Osteoblast (primary cell): ENCODE data around the gene TMEM184A. TPM values are rescaled to one million over a fixed set of nuclear protein-coding genes. Genes with fewer than 3 reads are reported as not detected.

Experiments used
- DNase-seq: peaks from one replicate; pipeline ENCODE4 v3.0.0; 2011; ENCODE audit warnings: low spot score, mixed read lengths; ENCODE audit not compliant: insufficient read length; ENCODE audit errors: missing footprints
- H2AFZ ChIP-seq: 2 replicates; pipeline ENCODE4 v1.6.0; 2011; ENCODE audit warnings: mild to moderate bottlenecking, low read length
- H3K27ac ChIP-seq: 2 replicates; pipeline ENCODE4 v1.5.1; 2011; ENCODE audit warnings: mild to moderate bottlenecking, low read depth, low read length, moderate library complexity
- H3K27me3 ChIP-seq: 2 replicates; pipeline ENCODE4 v1.6.0; 2012; ENCODE audit warnings: mild to moderate bottlenecking, control low read depth, inconsistent platforms, low read length, moderate library complexity; ENCODE audit not compliant: insufficient read depth
- H3K36me3 ChIP-seq: 2 replicates; pipeline ENCODE4 v1.5.1; 2011; ENCODE audit warnings: mild to moderate bottlenecking, low read length, control low read depth, moderate library complexity; ENCODE audit not compliant: insufficient read depth
- H3K4me1 ChIP-seq: 2 replicates; pipeline ENCODE4 v1.5.1; 2011; ENCODE audit warnings: mild to moderate bottlenecking, low read length, control low read depth, moderate library complexity; ENCODE audit not compliant: insufficient read depth
- H3K4me2 ChIP-seq: 2 replicates; pipeline ENCODE4 v1.6.0; 2011; ENCODE audit warnings: mild to moderate bottlenecking, low read length; ENCODE audit not compliant: insufficient read depth
- H3K4me3 ChIP-seq: fragments of 200-600 bp; sonication (generic); 3 replicates; pipeline ENCODE4 v1.5.1; 2012; ENCODE audit warnings: mild to moderate bottlenecking, low read length, inconsistent platforms; ENCODE audit not compliant: insufficient read depth
- H3K79me2 ChIP-seq: 2 replicates; pipeline ENCODE4 v1.6.0; 2012; ENCODE audit warnings: mild to moderate bottlenecking, low read length, control low read depth, inconsistent platforms; ENCODE audit not compliant: insufficient read depth
- H3K9me3 ChIP-seq: 2 replicates; pipeline ENCODE4 v1.5.1; 2011; ENCODE audit warnings: low read depth, low read length, control low read depth
- H4K20me1 ChIP-seq: 2 replicates; pipeline ENCODE4 v1.6.0; 2012; ENCODE audit warnings: mild to moderate bottlenecking, low read length, control low read depth; ENCODE audit not compliant: insufficient read depth
- total RNA-seq: library from RNA; depleted of rRNA; stranded (reverse); fragments of >200 nt; gene quantifications from 2 replicates; pipeline ENCODE4 v1.2.3, GENCODE V29; 2012
- TF ChIP-seq, protein P1 (sequence below): IDR thresholded peaks from 2 replicates; pipeline ENCODE4 v1.5.1; 2011; ENCODE audit warnings: mild to moderate bottlenecking, low read depth, low read length, moderate library complexity; ENCODE audit errors: extremely low read depth

TMEM184A gene
- total RNA-seq, 1 donor, result under 0.01 TPM

DNA sequence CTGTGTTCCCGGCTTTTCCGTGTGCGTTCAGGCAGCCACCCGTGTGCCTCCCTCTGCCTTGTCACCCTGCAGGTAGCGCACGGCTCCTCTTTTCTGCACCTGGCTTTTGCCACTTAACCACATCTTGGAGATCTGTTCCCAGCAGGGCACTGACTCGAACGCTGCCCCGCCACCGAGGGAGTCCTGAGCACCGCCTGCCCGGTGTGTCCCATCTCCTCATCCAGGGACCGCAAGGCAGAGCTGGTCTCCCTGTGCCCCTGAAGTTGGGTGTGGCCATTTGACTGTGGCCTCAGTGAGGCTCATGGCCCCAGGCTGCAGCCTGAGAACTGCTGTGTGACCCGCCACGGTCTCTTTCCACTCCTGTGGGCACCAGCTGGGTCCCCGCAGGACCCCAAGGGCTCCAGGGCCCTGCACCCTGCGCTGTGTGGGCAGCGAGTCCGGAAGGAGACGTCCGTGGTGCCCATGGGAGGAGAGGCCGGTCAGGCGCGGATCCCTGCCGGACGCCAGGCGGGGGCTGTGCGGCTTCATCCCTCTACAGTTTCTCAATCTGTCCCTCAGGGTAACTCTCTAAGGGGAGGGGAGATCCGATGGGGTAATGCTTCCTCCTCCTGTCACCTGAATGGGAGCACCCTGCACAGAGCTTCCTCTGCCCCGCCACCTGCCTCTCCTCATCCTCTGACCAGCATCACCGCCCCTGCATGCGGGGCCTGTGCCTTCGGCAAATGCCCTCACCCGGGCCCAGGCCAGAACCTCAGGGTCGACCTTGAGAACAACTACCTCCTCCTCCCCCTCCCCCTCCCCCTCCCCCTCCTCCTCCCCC is 50.1 kb downstream of the TMEM184A start:
- Histone ChIP-seq H3K27ac (no peak overlapping the region), H3K36me3 (peaks cover 13% of the 10 kb centered on the region), H3K4me2 (no peak overlapping the region), H2AFZ (no peak overlapping the region), H3K79me2 (peaks cover 31% of the 10 kb centered on the region), H3K4me3 (no peak overlapping the region), H3K4me1 (peaks cover 15% of the 10 kb centered on the region), H4K20me1 (peaks cover 22% of the 10 kb centered on the region), H3K27me3 (no peaks in the 10 kb centered on the region), H3K9me3 (no peaks in the 10 kb centered on the region)
- TF ChIP-seq, protein P1, sequence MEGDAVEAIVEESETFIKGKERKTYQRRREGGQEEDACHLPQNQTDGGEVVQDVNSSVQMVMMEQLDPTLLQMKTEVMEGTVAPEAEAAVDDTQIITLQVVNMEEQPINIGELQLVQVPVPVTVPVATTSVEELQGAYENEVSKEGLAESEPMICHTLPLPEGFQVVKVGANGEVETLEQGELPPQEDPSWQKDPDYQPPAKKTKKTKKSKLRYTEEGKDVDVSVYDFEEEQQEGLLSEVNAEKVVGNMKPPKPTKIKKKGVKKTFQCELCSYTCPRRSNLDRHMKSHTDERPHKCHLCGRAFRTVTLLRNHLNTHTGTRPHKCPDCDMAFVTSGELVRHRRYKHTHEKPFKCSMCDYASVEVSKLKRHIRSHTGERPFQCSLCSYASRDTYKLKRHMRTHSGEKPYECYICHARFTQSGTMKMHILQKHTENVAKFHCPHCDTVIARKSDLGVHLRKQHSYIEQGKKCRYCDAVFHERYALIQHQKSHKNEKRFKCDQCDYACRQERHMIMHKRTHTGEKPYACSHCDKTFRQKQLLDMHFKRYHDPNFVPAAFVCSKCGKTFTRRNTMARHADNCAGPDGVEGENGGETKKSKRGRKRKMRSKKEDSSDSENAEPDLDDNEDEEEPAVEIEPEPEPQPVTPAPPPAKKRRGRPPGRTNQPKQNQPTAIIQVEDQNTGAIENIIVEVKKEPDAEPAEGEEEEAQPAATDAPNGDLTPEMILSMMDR, result no peak
- no peak for DNase-seq

DNA sequence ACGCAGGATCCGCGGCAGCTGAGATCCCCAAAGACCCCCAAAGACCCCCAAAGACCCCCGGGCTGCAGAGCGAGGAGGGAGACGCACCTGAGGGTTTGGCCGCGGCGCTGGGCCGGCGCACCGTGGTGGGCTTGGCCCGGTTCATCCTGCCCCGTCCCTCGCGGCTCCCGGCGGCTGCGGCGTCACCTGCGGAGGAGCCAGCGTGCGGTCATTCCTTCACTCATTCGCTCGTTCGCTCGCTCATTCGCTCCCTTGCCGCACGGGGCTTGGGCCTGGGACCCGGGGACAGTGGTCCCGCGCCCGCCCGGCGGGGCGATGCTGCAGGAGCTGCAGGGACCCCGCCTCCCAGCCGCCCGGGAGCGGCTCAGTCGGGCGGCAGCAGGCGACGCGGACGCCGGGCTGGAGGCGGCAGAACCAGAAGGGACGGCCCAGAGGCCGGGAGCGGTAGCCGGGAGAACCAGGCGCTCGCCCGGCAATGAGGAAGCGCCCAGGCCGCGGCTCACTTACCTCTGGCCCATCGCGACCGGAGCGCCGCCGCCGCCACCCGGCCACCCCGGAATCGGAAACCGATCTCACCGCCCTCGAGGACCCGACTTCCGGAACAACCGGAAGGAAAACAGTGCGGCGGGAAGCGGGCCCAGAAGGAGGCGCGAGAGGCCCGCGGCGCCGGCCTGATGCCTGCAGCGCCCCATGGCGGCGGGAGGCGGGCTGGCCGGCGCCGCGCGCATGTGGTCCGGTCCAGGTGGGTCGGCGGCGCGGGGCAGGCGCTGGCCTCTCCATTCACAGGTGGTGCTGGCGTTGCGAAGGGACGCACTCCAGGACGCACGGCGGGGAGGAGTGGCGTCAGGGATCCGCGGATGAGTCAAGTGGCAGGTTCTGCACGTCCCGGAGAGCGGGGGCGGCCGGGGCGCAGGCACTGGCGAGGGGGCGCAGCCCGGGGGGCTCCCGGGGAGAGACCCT is 51.9 kb downstream of the TMEM184A start, which contains the start of gene INTS1:
TSS of gene INTS1 (minus strand) at position 574 of the 960 bp plus-strand sequence. CDS start at position 145, 429 bp downstream.
- Histone ChIP-seq H3K9me3 (no peaks in the 10 kb centered on the region), H3K79me2 (peaks cover 41% of the 10 kb centered on the region), H3K4me1 (peaks cover 15% of the 10 kb centered on the region), H3K36me3 (peaks cover 25% of the 10 kb centered on the region), H4K20me1 (peaks cover 27% of the 10 kb centered on the region), H3K27ac (peak within 1 kb of the TSS; percentile 48), H2AFZ (peak within 1 kb of the TSS; percentile 76), H3K4me3 (peak within 1 kb of the TSS; percentile 93), H3K27me3 (no peaks in the 10 kb centered on the region), H3K4me2 (peak within 1 kb of the TSS; percentile 97)
- TF ChIP-seq, protein P1, result peak; percentile 52
- DNase-seq, result peak; percentile 100

DNA sequence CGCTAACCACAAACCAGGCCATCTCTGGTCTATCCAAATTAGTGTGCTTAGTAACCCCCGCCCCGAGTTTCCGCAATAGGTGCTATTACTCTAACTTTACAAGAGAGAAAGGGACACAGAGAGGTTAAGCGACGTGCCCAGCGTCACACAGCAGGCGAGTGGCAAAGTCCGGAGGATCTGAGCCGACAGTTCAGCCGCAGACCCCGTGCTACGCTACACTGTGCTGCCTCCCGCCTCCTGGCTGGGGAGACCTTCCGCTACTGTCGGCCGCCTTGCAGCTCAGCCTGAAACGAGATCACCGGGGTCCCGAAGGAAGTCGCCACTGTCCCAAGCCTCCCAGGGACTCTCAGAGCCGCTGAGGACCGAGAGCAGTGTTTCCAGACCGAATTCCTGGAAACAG is 52.6 kb downstream of the TMEM184A start:
- Histone ChIP-seq H2AFZ (no peak overlapping the region), H4K20me1 (peaks cover 27% of the 10 kb centered on the region), H3K36me3 (peaks cover 25% of the 10 kb centered on the region), H3K79me2 (peaks cover 41% of the 10 kb centered on the region), H3K4me1 (peaks cover 15% of the 10 kb centered on the region), H3K27ac (peak overlapping the region; percentile 48), H3K27me3 (no peaks in the 10 kb centered on the region), H3K4me2 (peak overlapping the region; percentile 97), H3K9me3 (no peaks in the 10 kb centered on the region), H3K4me3 (peak overlapping the region; percentile 93)
- TF ChIP-seq, protein P1, result no peak
- no peak for DNase-seq
